ENCODE data around the gene SACS.

GRCh38 chr13:23292586-23292985 is 140.9 kb downstream of the SACS start:
- TF ChIP-seq POLR2A (IDR thresholded peaks at IDR 0.05; ENCODE audit: low read depth, low read length) (no peak), MAFK (IDR thresholded peaks at IDR 0.05; ENCODE audit: low read depth, low read length) (no peak)
- TF ChIP-seq, protein P1, sequence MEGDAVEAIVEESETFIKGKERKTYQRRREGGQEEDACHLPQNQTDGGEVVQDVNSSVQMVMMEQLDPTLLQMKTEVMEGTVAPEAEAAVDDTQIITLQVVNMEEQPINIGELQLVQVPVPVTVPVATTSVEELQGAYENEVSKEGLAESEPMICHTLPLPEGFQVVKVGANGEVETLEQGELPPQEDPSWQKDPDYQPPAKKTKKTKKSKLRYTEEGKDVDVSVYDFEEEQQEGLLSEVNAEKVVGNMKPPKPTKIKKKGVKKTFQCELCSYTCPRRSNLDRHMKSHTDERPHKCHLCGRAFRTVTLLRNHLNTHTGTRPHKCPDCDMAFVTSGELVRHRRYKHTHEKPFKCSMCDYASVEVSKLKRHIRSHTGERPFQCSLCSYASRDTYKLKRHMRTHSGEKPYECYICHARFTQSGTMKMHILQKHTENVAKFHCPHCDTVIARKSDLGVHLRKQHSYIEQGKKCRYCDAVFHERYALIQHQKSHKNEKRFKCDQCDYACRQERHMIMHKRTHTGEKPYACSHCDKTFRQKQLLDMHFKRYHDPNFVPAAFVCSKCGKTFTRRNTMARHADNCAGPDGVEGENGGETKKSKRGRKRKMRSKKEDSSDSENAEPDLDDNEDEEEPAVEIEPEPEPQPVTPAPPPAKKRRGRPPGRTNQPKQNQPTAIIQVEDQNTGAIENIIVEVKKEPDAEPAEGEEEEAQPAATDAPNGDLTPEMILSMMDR (conservative IDR thresholded peaks at IDR 0.05; ENCODE audit: low read depth, low read length), result no peak

Data from IMR-90 (cell line).